VCaP (cell line): ENCODE results near the gene ARID3B.
A peak's percentile ranks its signal among the peaks of the same experiment; 100 is the strongest.

Experiments
- H3K27ac ChIP-seq: fragments of 450-650 bp; 2 replicates; pipeline ENCODE4 v1.5.1; 2017
- CTCF ChIP-seq: fragments of 450-650 bp; conservative IDR thresholded peaks from 2 replicates; pipeline ENCODE4 v1.5.1; 2017; ENCODE audit warnings: mild to moderate bottlenecking, moderate library complexity

Gene ARID3B

GRCh38 chr15:74630284-74631086, 89.5 kb downstream of the ARID3B start:
- H3K27ac ChIP-seq: peak overlapping the region; percentile 24
- no peak for TF ChIP-seq CTCF

- no peak for TF ChIP-seq CTCF
- H3K27ac ChIP-seq: peak overlapping the region; percentile 24
Measured at GRCh38 chr15:74631087-74631385, 90.0 kb downstream of the ARID3B start.

GRCh38 chr15:74631408-74631807, 90.4 kb downstream of the ARID3B start:
- peak overlapping the region; percentile 24 for H3K27ac ChIP-seq
- TF ChIP-seq CTCF: no peak

GRCh38 chr15:74631935-74632560, 91.0 kb downstream of the ARID3B start:
- peak overlapping the region; percentile 24 for H3K27ac ChIP-seq
- TF ChIP-seq CTCF: peak; percentile 99

- TF ChIP-seq CTCF: no peak
- peak overlapping the region; percentile 24; the same call in 1 of the 2 replicates for H3K27ac ChIP-seq
Measured at GRCh38 chr15:74632601-74633000, 91.6 kb downstream of the ARID3B start.

- TF ChIP-seq CTCF: 0 out of 2 replicates have a peak, but pooled peaks have one; percentile 7
- H3K27ac ChIP-seq: no peak overlapping the region
Measured at GRCh38 chr15:74633781-74634180, 92.8 kb downstream of the ARID3B start.

GRCh38 chr15:74635228-74635627, 94.2 kb downstream of the ARID3B start:
- peak overlapping the region; percentile 100; the same call in 1 of the 2 replicates for H3K27ac ChIP-seq
- peak; percentile 96 for TF ChIP-seq CTCF
